Left colon (tissue), 2 donors: ENCODE measurements around the gene NAV2. TPM values are rescaled to one million over a fixed set of nuclear protein-coding genes. Genes with fewer than 3 reads are reported as not detected.
A peak's percentile ranks its signal among the peaks of the same experiment; 100 is the strongest.

Experiments used
- ATAC-seq: fragments of 200-7000 bp; cut with Tn5 transposase; one replicate; pipeline ENCODE4 v1.9.1; 2020; ENCODE audit warnings: mild to moderate bottlenecking, moderate library complexity
- DNase-seq, 2 donors: peaks; one replicate each; pipeline ENCODE4 v3.0.0-alpha.2; 2020
- intact Hi-C, 2 donors: fragments of 100-400 bp; cut with DNase I in 1 of 2; cut with micrococcal nuclease in 1 of 2; formaldehyde crosslinking; loops; one replicate each; pipeline versions ENCODE4 v1.11.2 to v1.14.0; 2022; cut with DNase I, micrococcal nuclease
- total RNA-seq, 2 donors: library from RNA; stranded (reverse); fragmentation: NEBNext Ultra II Directional; extraction: Animal tissue kit (Norgen Biotek cat#: 25700); gene quantifications; one replicate each; pipeline ENCODE4 v1.2.1, GENCODE V29; 2021
- donor health status: DM: no; HTN: no; CAD: no.
- donor health status: DM: yes; HTN: yes; CAD: no.

The NAV2 gene
- total RNA-seq, 2 donors from 2014 or later, result 16.1 to 21.7 TPM

DNA sequence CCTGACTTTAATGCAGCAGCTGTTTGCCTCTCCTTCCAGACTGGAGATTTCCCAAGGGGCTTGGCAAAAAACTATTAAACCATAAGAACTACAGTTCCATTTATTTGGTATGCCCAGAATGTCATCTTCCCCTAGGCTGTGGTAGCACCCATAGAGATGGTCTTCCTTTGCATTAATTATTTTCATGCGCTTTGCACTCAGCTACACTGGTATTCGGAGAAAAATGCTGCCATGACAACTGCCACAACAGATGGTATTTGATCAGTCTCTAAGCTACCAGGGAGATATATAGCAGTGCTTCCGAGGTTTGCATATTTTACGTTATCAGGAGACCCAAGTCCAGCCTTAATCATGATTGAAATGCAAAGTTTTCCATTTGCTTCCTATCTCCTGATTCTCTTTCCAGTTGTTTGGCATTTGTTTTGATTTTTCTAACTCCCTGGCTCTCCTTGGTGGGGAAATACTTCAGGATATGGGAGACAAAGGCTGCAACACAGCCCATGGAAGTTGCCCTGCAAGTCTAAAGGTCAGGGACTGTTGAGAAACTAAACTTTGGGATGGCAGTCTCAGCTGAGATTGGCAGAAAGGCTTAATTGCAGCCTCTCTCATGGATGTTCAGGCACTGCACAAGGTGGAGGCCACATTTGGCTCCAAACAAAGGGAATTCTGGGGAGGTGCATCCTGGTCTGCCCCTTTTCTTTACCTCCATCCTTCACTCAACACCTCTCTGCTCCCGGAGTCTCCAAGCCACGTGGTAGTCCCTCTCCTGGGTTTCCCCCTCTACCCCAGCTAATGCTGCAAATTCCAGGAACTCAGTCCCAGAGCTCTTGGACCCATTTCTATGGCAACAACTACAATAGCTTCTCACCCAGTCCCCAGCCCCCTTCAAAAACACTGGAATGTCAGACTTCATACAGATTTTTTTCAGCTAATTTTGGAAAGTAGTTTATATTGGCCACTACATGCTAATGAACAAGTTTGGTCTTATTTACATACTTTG, 151.8 kb downstream of the NAV2 start:
- ATAC-seq (peak; percentile 33), DNase-seq (no peak)
- intact Hi-C loops, result no loop called here

DNA sequence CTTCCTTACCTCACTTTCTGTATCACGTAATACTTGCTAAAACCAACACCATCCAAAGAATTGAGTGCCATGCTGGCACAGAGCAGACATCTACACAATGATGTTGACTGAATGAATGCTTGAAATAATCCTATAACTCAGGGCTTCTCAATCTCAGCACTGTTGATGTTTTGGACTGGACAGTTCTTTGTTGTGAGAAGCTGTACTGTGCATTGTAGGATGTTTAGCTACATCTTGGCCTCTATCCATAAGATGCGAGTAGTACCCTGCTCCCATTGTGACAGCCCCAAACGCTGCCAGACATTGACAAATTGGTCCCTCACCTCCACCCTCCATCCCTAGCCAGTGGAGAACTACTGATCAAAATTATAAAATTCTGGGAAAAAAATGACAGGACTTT, 153.4 kb downstream of the NAV2 start:
- intact Hi-C loops, result no loop called here
- DNase-seq (no peak), ATAC-seq (no peak)

DNA sequence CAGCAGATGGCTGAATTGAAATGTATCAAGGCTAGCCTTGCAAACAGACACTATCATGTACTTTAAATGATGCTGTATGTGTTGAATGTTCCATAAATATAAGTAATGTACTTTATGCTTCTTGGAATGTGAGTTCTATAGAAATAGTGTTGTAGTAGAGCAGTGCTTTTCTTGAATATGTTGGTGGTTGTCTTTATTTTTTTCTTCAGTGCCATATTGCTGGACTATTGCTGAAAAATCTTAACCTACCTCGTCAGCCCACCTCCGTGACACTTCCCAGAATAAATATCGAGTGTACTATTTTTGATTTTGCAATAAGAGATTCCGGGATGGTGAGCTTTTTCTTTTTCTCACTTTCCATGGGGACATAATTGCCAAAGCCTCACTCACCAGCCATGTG, 153.9 kb downstream of the NAV2 start:
- ATAC-seq (no peak), DNase-seq (no peak)
- intact Hi-C loops, result no loop called here

DNA sequence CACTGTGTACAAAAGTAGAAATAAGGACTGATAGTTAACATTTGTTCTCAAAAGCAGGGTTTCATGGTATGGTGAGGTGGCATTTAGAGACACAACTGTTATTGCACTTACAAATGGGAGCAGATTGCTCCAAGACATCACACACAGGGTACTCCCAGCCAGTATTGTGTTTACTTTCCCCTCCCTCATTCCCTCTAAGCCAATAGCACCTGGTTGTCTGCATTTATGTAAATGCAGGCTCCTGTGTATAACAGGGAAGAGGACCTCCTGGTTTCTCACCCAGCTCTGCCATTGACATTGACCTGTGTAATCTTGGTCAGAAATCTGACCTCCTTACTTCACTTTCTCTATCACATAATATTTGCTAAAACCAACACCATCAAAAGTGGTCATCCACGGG, 154.4 kb downstream of the NAV2 start:
- no peak for DNase-seq
- ATAC-seq, result peak; percentile 34
- intact Hi-C loops, result no loop called here

DNA sequence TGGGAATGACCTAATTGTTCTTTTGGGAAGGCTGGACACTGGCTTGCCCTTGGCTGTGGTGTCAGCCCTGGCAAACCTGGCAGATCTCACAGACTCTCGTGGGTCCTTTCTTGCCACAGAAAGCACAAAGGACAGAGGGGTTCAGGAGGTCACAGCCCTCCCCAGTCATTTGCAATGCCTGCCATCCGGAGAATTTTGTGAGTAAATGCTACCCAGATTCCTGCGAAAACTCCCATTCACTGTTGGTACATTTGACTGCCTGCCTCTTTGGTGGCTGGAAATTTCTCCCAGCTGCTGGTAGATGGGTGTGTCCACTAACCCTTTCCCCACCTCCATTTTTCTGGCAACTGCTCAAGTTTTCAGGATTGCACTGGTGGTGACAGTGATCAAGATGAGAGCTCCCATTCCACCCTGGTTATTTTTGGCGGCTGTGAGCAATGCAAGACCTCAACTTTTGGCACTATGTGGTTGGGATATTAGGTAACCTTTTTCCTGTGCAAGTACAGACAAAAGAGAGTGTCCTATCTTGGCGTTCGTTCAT, 155.7 kb downstream of the NAV2 start:
- DNase-seq (no peak), ATAC-seq (peak; percentile 29)

DNA sequence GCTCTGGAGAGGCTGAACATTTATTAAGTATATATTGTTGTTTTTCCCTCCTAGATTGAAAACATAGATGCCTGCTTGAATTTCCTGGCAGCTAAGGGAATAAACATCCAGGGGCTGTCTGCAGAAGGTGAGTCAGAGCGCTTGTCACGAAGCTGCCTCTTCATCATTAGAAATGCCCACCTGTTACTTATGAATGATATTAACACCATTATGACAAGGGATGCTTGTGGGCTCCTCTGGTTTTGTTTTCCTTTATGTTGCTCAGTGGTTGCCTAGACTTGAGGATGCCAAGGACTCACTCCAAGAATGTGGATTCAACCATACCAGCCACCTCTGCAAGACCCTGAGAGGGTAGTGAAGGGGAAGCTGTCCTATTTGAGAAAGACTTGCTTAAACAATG, 156.2 kb downstream of the NAV2 start:
- intact Hi-C loops, result no loop called here
- ATAC-seq (no peak), DNase-seq (no peak)

More for the DNA sequence above, 155.7 kb downstream of the NAV2 start:
- intact Hi-C loops, result no loop called here

DNA sequence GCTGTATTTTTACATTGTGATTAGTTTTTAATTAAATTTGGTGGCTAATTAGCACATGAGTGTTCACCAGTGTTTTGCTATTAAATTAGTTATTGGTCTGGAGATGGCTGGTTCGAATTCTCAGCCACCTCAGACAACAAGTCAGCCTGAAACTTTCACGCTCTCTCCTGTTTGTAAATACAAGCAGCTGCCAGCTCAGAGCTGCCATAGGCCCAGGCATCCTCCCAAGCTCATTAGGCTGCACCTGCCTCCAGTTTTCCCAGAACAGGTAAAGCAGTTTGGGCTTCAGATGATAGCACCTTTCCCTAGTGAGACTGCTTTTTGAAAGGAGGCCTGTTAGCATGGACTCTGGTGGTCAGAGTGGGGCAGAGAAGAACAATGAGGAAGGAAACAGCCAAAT, 156.8 kb downstream of the NAV2 start:
- no peak for ATAC-seq
- no peak for DNase-seq
- intact Hi-C loops, result no loop called here

DNA sequence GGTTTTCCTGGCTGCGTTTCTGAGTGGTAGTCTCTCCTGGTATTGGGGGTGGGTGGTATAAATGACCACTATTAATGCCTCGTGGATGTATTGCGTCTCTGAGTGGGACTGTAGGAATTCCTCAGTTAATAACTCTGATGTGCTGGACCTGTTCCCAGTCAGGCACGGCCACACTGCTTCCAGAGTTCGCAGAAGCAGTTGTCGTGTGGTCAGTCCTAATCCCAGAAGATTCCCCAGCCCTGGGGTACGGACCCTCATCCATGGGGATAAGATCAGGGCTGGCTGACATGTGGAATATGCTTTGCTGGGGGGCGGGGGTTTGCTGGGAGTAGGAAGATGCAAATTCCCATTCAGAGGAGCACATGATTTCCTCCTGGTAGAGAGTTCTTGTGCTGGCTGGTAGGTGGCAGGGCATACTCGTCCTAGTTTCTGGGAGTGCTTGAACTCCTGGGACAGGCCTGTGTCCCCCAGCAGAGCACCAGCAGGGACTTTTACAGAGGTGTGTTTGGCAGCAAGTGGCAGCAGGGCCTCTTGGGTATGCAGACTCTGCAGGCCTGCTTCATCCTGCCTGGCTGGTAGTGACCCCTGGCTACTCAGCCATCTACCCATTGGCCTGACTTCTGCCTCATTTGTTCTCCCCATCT, 157.4 kb downstream of the NAV2 start:
- ATAC-seq (no peak), DNase-seq (no peak)
- intact Hi-C loops, result no loop called here

DNA sequence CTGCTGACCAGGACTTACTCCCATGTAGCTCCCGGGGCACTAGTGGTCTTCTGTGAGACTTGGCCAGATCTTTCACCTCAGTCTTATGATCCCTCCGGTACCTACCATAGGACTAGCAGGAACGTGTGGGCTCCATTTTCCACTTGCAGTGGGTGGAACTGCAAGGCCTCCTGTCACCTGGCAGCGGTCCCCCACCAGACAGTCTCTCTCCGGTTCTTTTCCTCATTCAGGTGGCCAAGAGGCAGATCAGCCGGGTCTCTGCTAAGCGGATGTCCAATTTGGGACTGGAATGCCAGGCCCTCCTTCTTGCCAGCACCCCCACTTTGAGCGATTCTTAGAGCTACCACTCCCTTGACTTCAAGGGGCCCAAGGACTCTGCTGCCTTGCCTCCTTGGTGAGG, 158.9 kb downstream of the NAV2 start:
- DNase-seq (no peak), ATAC-seq (no peak)
- intact Hi-C loops, result no loop called here

DNA sequence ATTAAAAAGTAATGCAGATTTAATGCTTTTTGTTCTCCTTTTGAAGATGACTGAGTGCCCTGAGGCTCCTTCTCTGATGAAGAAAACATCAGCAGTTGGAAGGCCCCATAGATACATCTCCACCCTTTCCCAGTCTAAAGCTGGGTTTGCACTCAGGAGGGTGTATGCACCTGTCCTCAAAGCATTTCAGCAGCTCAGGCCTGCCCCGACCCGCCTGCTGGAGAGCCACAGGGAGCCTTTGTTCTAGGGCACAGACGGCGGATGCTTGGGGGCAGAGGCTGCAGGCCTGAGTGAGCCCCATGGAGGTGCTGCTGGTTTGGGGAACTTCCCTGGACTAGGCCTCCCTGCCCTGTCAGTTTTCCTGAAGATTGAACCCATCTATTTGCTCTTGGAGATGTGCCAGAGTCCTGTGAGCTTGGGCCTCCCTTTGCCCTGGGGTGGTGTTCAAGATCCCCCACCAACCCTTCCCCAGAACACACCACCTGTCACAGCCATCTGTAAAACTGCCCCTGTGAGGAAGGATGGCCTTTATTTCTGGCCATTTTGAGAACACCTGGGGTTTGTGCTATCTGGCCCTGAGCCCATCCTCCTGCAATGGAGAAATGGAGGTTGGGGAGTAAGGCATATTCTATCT, 160.0 kb downstream of the NAV2 start:
- ATAC-seq, result no peak
- no peak for DNase-seq
- intact Hi-C loops, result no loop called here

DNA sequence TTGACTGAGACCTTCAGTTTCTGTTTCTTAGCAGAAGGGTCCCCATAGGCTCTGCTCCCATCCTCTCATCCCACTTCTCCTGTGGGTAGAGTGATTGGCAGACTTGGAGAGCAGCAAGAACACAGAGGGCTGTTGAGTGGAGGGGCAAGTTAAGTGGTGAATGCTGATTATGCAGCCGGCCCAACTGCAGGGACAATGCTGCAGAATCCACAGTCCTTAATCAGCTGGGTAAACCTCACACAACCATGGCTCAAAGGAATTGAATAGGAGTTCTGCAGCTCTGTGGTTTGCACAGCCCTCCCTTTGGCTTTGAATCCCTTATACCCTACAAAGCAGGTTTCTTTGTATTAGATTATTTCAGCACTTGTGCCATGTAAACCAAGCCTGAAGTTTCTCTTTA, 161.1 kb downstream of the NAV2 start:
- intact Hi-C loops, result no loop called here
- ATAC-seq, result no peak

DNA sequence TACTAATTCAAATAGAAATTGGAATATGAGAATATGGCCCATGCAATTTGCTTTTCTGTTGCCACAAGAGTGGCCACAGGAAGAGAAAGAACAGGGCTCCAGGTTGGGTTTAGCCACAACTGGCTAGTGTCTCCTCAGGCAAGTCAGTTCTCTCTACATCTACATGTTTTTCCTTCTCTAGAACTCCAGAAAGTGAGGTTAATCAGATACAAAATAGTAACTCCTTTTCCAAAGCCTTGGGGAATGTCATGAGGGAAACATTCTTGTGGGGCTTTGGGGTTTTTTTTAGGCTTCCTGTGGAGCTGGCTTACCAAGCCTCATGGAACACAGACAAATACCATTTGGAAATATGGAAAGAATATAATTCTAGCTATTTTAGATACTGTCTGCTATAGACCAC, 161.6 kb downstream of the NAV2 start:
- ATAC-seq, result no peak
- no peak for DNase-seq
- intact Hi-C loops, result no loop called here

More for the DNA sequence above, 161.1 kb downstream of the NAV2 start:
- no peak for DNase-seq

DNA sequence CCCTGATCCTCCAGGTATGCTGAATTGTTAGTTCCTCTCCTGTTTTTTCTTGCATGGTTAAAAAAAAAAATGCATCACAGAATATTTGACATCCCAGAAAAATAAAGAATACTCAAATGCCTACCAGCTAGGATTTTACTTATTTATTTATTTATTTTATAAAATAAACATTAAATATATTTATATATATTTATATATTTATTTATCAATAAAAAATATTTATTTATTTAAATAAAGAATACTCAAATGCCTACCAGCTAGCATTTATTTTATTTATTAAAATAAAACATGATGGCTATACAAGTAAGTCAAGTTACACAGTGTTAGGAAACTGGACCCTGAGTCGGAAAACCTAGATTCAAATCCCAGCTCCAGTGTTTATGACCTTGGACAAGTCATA, 164.1 kb downstream of the NAV2 start:
- ATAC-seq, result no peak
- intact Hi-C loops, result no loop called here
- DNase-seq, result no peak

DNA sequence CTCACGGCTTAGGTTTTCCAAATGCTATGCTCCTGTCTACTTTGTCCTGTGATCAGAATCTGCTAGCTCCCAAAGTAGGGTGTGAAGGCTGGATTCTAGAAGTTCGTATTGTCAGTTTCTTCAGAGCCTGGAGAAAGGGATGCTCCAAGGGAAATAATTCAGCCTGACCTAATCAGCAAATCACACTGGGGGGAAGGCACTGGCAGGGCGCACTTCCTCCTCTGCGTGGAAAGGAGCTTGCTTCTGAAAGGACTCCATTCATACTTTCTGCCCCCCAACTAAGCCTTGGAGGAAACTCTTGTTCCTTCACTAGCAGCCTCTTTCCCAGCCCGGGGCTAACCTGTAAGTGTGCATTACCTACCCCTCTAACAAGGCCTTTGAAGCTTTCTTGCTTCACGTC, 165.9 kb downstream of the NAV2 start:
- no peak for DNase-seq
- intact Hi-C loops, result no loop called here
- no peak for ATAC-seq

DNA sequence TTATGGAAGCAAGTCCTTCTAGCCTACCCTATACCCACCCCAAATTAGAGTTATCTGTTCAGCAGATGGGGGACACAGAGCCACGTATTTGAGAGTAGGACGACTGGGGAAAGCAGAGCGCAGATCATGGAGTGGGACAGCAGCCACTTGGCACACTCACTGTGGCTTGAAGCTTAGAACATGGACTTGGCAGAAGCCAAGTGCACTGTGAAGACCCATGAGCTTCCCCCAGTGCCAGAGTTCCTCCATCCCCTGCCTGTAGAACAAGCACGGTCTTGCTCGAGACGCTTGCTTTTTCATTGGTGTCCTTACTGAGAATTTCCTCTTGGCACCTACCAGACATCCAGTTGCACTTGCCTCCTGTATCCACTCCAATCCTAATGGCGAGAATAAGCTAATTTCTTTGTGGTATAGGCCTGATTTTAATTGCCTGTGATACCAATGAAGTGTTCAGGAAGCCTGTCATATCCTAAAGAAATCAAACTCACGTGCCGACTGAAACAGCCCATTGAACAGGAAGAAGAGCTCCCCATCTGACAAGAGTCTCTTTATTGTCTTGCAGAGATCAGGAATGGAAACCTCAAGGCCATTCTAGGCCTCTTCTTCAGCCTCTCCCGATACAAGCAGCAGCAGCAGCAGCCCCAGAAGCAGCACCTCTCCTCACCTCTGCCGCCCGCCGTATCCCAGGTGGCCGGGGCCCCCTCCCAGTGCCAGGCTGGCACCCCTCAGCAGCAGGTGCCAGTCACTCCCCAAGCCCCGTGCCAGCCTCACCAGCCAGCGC, 166.9 kb downstream of the NAV2 start:
- ATAC-seq, result no peak
- no peak for DNase-seq
- intact Hi-C loops, result no loop called here

DNA sequence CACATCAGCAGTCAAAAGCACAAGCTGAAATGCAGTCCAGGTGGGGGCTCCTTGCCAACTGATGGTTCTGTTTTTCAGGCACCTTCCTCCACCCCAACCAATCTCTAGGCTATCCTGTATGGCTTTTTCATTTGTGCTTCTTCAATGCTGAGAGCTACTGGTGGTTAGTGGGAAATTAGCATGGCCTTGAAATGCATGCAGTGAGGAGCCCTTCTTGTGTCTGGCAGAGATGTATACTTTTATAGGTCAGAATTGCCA, 167.4 kb downstream of the NAV2 start:
- DNase-seq (no peak), ATAC-seq (no peak)
- intact Hi-C loops, result no loop called here

DNA sequence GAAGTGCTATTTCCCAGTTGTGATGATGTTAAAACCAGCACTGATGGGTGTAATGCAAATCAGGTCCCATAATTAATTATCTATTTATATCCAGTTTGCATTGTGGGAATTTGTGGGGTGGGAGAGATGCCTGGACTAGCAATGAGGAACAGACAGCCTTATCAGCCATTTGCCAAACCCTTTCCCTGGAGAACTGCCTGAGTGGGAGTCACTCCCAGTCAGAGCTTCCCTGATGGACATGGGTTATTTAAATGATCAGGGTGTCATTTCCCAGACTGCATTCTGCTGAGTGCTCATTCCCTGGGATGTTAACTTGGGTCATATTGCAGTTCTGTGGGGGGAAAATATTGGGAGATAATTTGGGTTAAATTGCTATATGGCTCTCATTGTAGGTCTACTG, 168.5 kb downstream of the NAV2 start:
- intact Hi-C loops, result no loop called here
- ATAC-seq (no peak), DNase-seq (no peak)

DNA sequence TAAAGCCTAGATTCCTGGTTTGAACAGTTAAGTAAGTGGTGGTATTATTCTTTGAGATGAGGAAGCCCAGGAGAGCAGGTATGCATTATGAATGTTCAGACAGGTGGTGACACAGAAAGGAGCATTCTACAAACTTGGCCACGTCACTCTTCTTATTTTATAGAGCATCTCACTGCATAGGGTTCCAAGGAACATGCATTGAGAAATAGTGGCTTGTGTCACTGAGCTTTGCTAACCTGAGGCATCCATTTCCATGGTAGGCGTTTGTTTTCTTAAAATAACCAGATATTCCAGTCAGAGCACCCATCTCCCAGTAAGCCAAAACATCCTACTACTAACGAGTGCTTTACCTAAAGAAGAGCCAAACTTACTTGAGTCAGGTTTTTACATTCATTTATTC, 169.7 kb downstream of the NAV2 start:
- DNase-seq, result no peak
- intact Hi-C loops, result no loop called here
- ATAC-seq, result no peak

DNA sequence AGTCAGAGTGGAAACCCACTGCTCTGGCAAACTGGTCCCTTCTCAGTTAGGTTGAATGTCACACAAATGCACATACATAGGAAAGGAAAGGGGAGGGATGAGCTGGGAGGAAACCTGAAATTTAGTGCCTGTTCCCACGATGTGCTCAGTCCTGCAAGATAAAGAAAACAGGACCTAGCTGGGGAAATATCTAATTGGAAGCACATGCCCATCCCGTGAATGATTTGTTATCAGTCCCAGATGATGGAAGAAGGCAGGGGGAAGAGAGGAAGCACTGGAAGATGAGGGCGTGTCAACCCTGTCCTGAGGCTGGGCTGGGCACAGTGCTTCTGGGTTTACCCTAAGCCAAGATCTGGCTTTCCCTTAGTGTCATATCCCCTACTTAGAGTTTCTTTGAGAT, 173.9 kb downstream of the NAV2 start:
- intact Hi-C loops, result no loop called here
- no peak for ATAC-seq

More for the DNA sequence above, 173.9 kb downstream of the NAV2 start:
- no peak for DNase-seq
